GM23248 (cell line): ENCODE data around the gene ANO8. TPM values are rescaled to one million over a fixed set of nuclear protein-coding genes. Genes with fewer than 3 reads are reported as not detected.
A peak's percentile ranks its signal among the peaks of the same experiment; 100 is the strongest.

Experiments used
- DNase-seq: peaks from one replicate; pipeline ENCODE4 v3.0.0-alpha.2; 2015
- H2AFZ ChIP-seq: fragments of 200-600 bp; sonication (generic); 2 replicates; pipeline ENCODE4 v1.6.1; 2016; ENCODE audit warnings: antibody characterized with exemption
- H3F3A ChIP-seq: fragments of 200-600 bp; sonication (generic); 2 replicates; pipeline ENCODE4 v1.6.1; 2016; ENCODE audit warnings: mild to moderate bottlenecking, antibody characterized with exemption, mixed run types; ENCODE audit not compliant: insufficient read depth
- H3K27ac ChIP-seq: fragments of 200-600 bp; sonication (generic); 2 replicates; pipeline ENCODE4 v1.5.1; 2016; ENCODE audit warnings: mild to moderate bottlenecking
- H3K27me3 ChIP-seq: fragments of 200-600 bp; sonication (generic); replicated peaks from 2 replicates; pipeline ENCODE4 v1.6.1; 2016; ENCODE audit warnings: mild to moderate bottlenecking; ENCODE audit not compliant: insufficient read depth
- H3K36me3 ChIP-seq: fragments of 200-600 bp; sonication (generic); 2 replicates; pipeline ENCODE4 v1.6.1; 2016; ENCODE audit warnings: low read depth, mild to moderate bottlenecking
- H3K4me1 ChIP-seq: fragments of 200-600 bp; sonication (generic); 2 replicates; pipeline ENCODE4 v1.6.1; 2016; ENCODE audit warnings: mild to moderate bottlenecking; ENCODE audit not compliant: insufficient read depth
- H3K4me2 ChIP-seq: fragments of 200-600 bp; sonication (generic); one replicate; pipeline ENCODE4 v1.6.1; 2016; ENCODE audit warnings: mild to moderate bottlenecking; ENCODE audit not compliant: unreplicated experiment
- H3K4me3 ChIP-seq: fragments of 200-600 bp; sonication (generic); 2 replicates; pipeline ENCODE4 v1.5.1; 2016; ENCODE audit warnings: mild to moderate bottlenecking
- H3K79me2 ChIP-seq: fragments of 200-600 bp; sonication (generic); 2 replicates; pipeline ENCODE4 v1.6.1; 2016; ENCODE audit warnings: mild to moderate bottlenecking; ENCODE audit not compliant: insufficient read depth
- H3K9ac ChIP-seq: fragments of 200-600 bp; sonication (generic); 2 replicates; pipeline ENCODE4 v1.6.1; 2016; ENCODE audit warnings: mild to moderate bottlenecking
- H3K9me2 ChIP-seq: fragments of 200-600 bp; sonication (generic); 2 replicates; pipeline ENCODE4 v1.6.1; 2016; ENCODE audit warnings: mixed run types, mild to moderate bottlenecking, moderate library complexity; ENCODE audit not compliant: insufficient read depth
- H3K9me3 ChIP-seq: fragments of 200-600 bp; sonication (generic); one replicate; pipeline ENCODE4 v1.6.1; 2017; ENCODE audit warnings: low read depth
- H4K20me1 ChIP-seq: fragments of 200-600 bp; sonication (generic); 2 replicates; pipeline ENCODE4 v1.6.0; 2016; ENCODE audit not compliant: insufficient read depth
- EZH2 ChIP-seq: fragments of 200-600 bp; sonication (generic); IDR thresholded peaks from 2 replicates; pipeline ENCODE4 v1.6.1; 2018; ENCODE audit warnings: antibody characterized with exemption, mild to moderate bottlenecking; ENCODE audit not compliant: insufficient read depth, poor library complexity, severe bottlenecking
- EZH2phosphoT487 ChIP-seq: fragments of 200-600 bp; sonication (generic); IDR thresholded peaks from 2 replicates; pipeline ENCODE4 v1.6.1; 2018; ENCODE audit warnings: antibody characterized with exemption, moderate library complexity, mild to moderate bottlenecking, low read depth; ENCODE audit not compliant: insufficient read depth
- WGBS, 2 experiments: methylation state at CpG; one replicate each; pipeline ENCODE4 v1.1.6; 2015 to 2017; ENCODE audit warnings: low lambda C conversion rate in 2 of 2, low coverage in 1 of 2; ENCODE audit errors: missing lambda C conversion rate in 2 of 2; 5-methylcytosine and 5-hydroxymethylcytosine counted together
- in situ Hi-C: fragments of 300-500 bp; cut with MboI; formaldehyde crosslinking; loops from 2 replicates; pipeline ENCODE4 v1.15.0; 2020
- polyA plus RNA-seq: library from polyadenylated mRNA; unstranded; fragments of >200 nt; fragmentation: Nextera tagmentation; extraction: Ambion mirVana; gene quantifications from 2 replicates; pipeline ENCODE4 v1.2.1, GENCODE V29; 2016
- total RNA-seq: library from RNA; depleted of rRNA; stranded (reverse); fragments of >200 nt; shearing (Covaris generic); gene quantifications from 2 replicates; pipeline ENCODE4 v1.2.3, GENCODE V29; 2014

The ANO8 gene
- total and polyA plus RNA-seq, 2 experiments from 2014 or later, result 0.61 to 4.0 TPM

- Histone ChIP-seq H2AFZ (peak within 1 kb of the TSS; percentile 84), H3F3A (peaks cover 18% of the 10 kb centered on the region), H4K20me1 (no peaks in the 10 kb centered on the region), H3K9me2 (no peaks in the 10 kb centered on the region), H3K4me3 (peak within 1 kb of the TSS; percentile 77), H3K36me3 (no peaks in the 10 kb centered on the region), H3K9me3 (no peaks in the 10 kb centered on the region), H3K79me2 (peaks cover 15% of the 10 kb centered on the region), H3K27me3 (no peaks in the 10 kb centered on the region), H3K27ac (no peak within 1 kb of the TSS), H3K4me2 (peak within 1 kb of the TSS; percentile 72), H3K4me1 (peaks cover 22% of the 10 kb centered on the region), H3K9ac (peak within 1 kb of the TSS; percentile 66)
- peak; percentile 98 for DNase-seq
- TF ChIP-seq EZH2 (no peak), EZH2phosphoT487 (no peak)
- 1% methylated on average over 35 to 36 of the region's 52 CpGs for WGBS, 2 experiments
- in situ Hi-C loops, result loop anchor here (10.0 kb wide), 1 partner anchor 81 kb away; no protein-coding TSS in a partner anchor
Observed at GRCh38 chr19:17303167-17303939, 31.3 kb downstream of the ANO8 start, which contains the start of gene ABHD8. ABHD8 (minus strand) TSS chr19:17303425; CDS start chr19:17301616, 1,809 bp downstream.

GRCh38 chr19:17302391-17303166, 32.1 kb downstream of the ANO8 start:
- Histone ChIP-seq H3F3A (peaks cover 18% of the 10 kb centered on the region), H4K20me1 (no peaks in the 10 kb centered on the region), H3K27me3 (no peaks in the 10 kb centered on the region), H3K4me3 (peak overlapping the region; percentile 77), H3K36me3 (no peaks in the 10 kb centered on the region), H3K9me3 (no peaks in the 10 kb centered on the region), H2AFZ (peak overlapping the region; percentile 84), H3K9me2 (no peaks in the 10 kb centered on the region), H3K79me2 (peaks cover 11% of the 10 kb centered on the region), H3K9ac (peak overlapping the region; percentile 66), H3K4me1 (peaks cover 22% of the 10 kb centered on the region), H3K4me2 (peak overlapping the region; percentile 63), H3K27ac (no peak overlapping the region)
- no peak for DNase-seq
- 16 to 18% methylated on average over 18 to 27 of the region's 29 CpGs for WGBS, 2 experiments
- no peak for TF ChIP-seq EZH2phosphoT487
- no peak for TF ChIP-seq EZH2
- in situ Hi-C loops, result loop anchor here (10.0 kb wide), 1 partner anchor 82 kb away; no protein-coding TSS in a partner anchor

GRCh38 chr19:17300992-17301619, 33.5 kb downstream of the ANO8 start:
- Histone ChIP-seq H3K4me2 (no peak overlapping the region), H3K79me2 (no peaks in the 10 kb centered on the region), H4K20me1 (no peaks in the 10 kb centered on the region), H3K9me3 (no peaks in the 10 kb centered on the region), H3K27ac (no peak overlapping the region), H3K4me3 (no peak overlapping the region), H2AFZ (no peak overlapping the region), H3K4me1 (peaks cover 15% of the 10 kb centered on the region; the same call in 1 of the 2 replicates), H3K9me2 (no peaks in the 10 kb centered on the region), H3K27me3 (no peaks in the 10 kb centered on the region), H3F3A (peaks cover 19% of the 10 kb centered on the region), H3K9ac (no peak overlapping the region), H3K36me3 (no peaks in the 10 kb centered on the region)
- TF ChIP-seq EZH2 (no peak), EZH2phosphoT487 (no peak)
- in situ Hi-C loops, result loop anchor here (10.0 kb wide), 1 partner anchor 84 kb away; no protein-coding TSS in a partner anchor
- WGBS, 2 experiments, result 93 to 94% methylated on average over 45 to 51 of the region's 51 CpGs
- no peak for DNase-seq

GRCh38 chr19:17296976-17297375, 37.7 kb downstream of the ANO8 start:
- peaks cover 6% of the 10 kb centered on the region; the same call in 1 of the 2 replicates for H3F3A ChIP-seq
- 81% methylated on average over 6 of the region's 6 CpGs for WGBS, 2 experiments

More at GRCh38 chr19:17296976-17297375, 37.7 kb downstream of the ANO8 start:
- H3K4me1 ChIP-seq, result no peaks in the 10 kb centered on the region
- H3K9me3 ChIP-seq, result no peaks in the 10 kb centered on the region
- no peak overlapping the region for H3K9ac ChIP-seq
- no peak overlapping the region for H2AFZ ChIP-seq
- no peaks in the 10 kb centered on the region for H3K27me3 ChIP-seq
- H3K4me3 ChIP-seq, result no peak overlapping the region
- H3K4me2 ChIP-seq, result no peak overlapping the region
- H4K20me1 ChIP-seq, result no peaks in the 10 kb centered on the region
- H3K27ac ChIP-seq, result no peak overlapping the region
- H3K79me2 ChIP-seq, result no peaks in the 10 kb centered on the region
- no peaks in the 10 kb centered on the region for H3K36me3 ChIP-seq
- no peaks in the 10 kb centered on the region for H3K9me2 ChIP-seq
- in situ Hi-C loops, result no loop called here
- TF ChIP-seq EZH2phosphoT487 (no peak), EZH2 (no peak)
- DNase-seq, result no peak
